IMR-90 (cell line): Measurements from ENCODE around the gene PDZD2. TPM values are rescaled to one million over a fixed set of nuclear protein-coding genes. Genes with fewer than 3 reads are reported as not detected.

Experiments used
- ATAC-seq: fragments of 200-7000 bp; cut with Tn5 transposase; 2 replicates; pipeline ENCODE4 v1.9.1; 2020; ENCODE audit warnings: low read depth, mild to moderate bottlenecking, moderate library complexity
- BruUV-seq: library from RNA; stranded (reverse); fragments of 400-500 nt; replicated peaks from 2 replicates; lab custom pipeline; 2021; lab: Mats Ljungman, UMichigan
- CTCF ChIA-PET: fragments of 300-600 bp; formaldehyde crosslinking; extraction: SDS; loops from one replicate; lab custom pipeline; 2021; ENCODE audit warnings: antibody characterized with exemption; lab: Yijun Ruan, JAX
- POLR2A ChIA-PET: fragments of 300-600 bp; sonication (Branson Sonifier 250); formaldehyde crosslinking; loops from one replicate; lab custom pipeline; 2022; ENCODE audit warnings: antibody characterized with exemption; ENCODE audit not compliant: unreplicated experiment; lab: Charles Lee
- DNase-seq: peaks from one replicate; pipeline ENCODE4 v3.0.0; 2013
- H2AFZ ChIP-seq: replicated peaks from 2 replicates; pipeline ENCODE3; 2013; ENCODE audit warnings: low read length, mild to moderate bottlenecking; ENCODE audit not compliant: poor library complexity
- H2AK5ac ChIP-seq: 2 replicates; pipeline ENCODE4 v1.6.1; 2013; ENCODE audit warnings: low read depth, low read length, inconsistent platforms
- H2AK9ac ChIP-seq: replicated peaks from 2 replicates; pipeline ENCODE3; 2013; ENCODE audit warnings: mild to moderate bottlenecking, low read depth, low read length, moderate library complexity; ENCODE audit not compliant: poor library complexity
- H2BK120ac ChIP-seq: 2 replicates; pipeline ENCODE4 v1.6.1; 2013; ENCODE audit warnings: low read depth, low read length, inconsistent platforms
- H2BK15ac ChIP-seq: 3 replicates; pipeline ENCODE4 v1.6.1; 2013; ENCODE audit warnings: low read depth, low read length, inconsistent platforms
- H2BK20ac ChIP-seq: 2 replicates; pipeline ENCODE4 v1.6.1; 2013; ENCODE audit warnings: low read depth, mild to moderate bottlenecking, inconsistent platforms, low read length, moderate library complexity
- H2BK5ac ChIP-seq: 2 replicates; pipeline ENCODE4 v1.6.1; 2013; ENCODE audit warnings: mild to moderate bottlenecking, low read depth, low read length, inconsistent platforms; ENCODE audit not compliant: poor library complexity, severe bottlenecking
- H3K14ac ChIP-seq: replicated peaks from 2 replicates; pipeline ENCODE4 v1.6.1; 2013; ENCODE audit warnings: low read depth, low read length, inconsistent platforms
- H3K18ac ChIP-seq: 2 replicates; pipeline ENCODE4 v1.6.1; 2013; ENCODE audit warnings: low read depth, low read length, control low read depth
- H3K23ac ChIP-seq: 2 replicates; pipeline ENCODE4 v1.6.1; 2013; ENCODE audit warnings: low read depth, low read length, inconsistent platforms
- H3K27ac ChIP-seq: 2 replicates; pipeline ENCODE4 v1.5.1; 2013; ENCODE audit warnings: mild to moderate bottlenecking, control low read depth, low read length; ENCODE audit not compliant: insufficient read depth
- H3K27me3 ChIP-seq: 2 replicates; pipeline ENCODE4 v1.6.1; 2013; ENCODE audit warnings: low read length; ENCODE audit not compliant: control insufficient read depth, insufficient read depth
- H3K36me3 ChIP-seq: 2 replicates; pipeline ENCODE4 v1.6.1; 2013; ENCODE audit warnings: low read length, mixed read lengths; ENCODE audit not compliant: control insufficient read depth, insufficient read depth
- H3K4ac ChIP-seq: 2 replicates; pipeline ENCODE4 v1.6.1; 2013; ENCODE audit warnings: low read depth, low read length, inconsistent platforms
- H3K4me1 ChIP-seq: 2 replicates; pipeline ENCODE4 v1.6.1; 2013; ENCODE audit warnings: low read length, mixed read lengths; ENCODE audit not compliant: control insufficient read depth, insufficient read depth
- H3K4me2 ChIP-seq: 2 replicates; pipeline ENCODE4 v1.6.1; 2013; ENCODE audit warnings: low read depth, mild to moderate bottlenecking, control low read depth, low read length, moderate library complexity
- H3K4me3 ChIP-seq: 2 replicates; pipeline ENCODE4 v1.5.1; 2013; ENCODE audit warnings: low read depth, mild to moderate bottlenecking, control low read depth, low read length, moderate library complexity; ENCODE audit not compliant: insufficient read depth
- H3K56ac ChIP-seq: 2 replicates; pipeline ENCODE4 v1.6.1; 2013; ENCODE audit warnings: low read length, inconsistent platforms; ENCODE audit not compliant: insufficient read depth; ENCODE audit errors: extremely low read depth
- H3K79me1 ChIP-seq, 2 experiments: 2 replicates each; pipeline ENCODE4 v1.6.1; 2013; ENCODE audit warnings: low read length in 2 of 2, inconsistent platforms in 1 of 2, low read depth in 1 of 2
- H3K9ac ChIP-seq: 2 replicates; pipeline ENCODE4 v1.6.1; 2013; ENCODE audit warnings: low read depth, low read length, control low read depth
- H3K9me1 ChIP-seq: 2 replicates; pipeline ENCODE4 v1.6.1; 2013; ENCODE audit warnings: low read length, inconsistent platforms; ENCODE audit not compliant: insufficient read depth
- H3K9me3 ChIP-seq: 2 replicates; pipeline ENCODE4 v1.6.1; 2013; ENCODE audit warnings: low read length; ENCODE audit not compliant: control insufficient read depth, insufficient read depth
- H4K20me1 ChIP-seq: 2 replicates; pipeline ENCODE4 v1.6.1; 2013; ENCODE audit warnings: low read length, inconsistent platforms; ENCODE audit not compliant: insufficient read depth
- H4K5ac ChIP-seq: 2 replicates; pipeline ENCODE4 v1.6.1; 2013; ENCODE audit warnings: mild to moderate bottlenecking, low read depth, low read length, control low read depth
- H4K8ac ChIP-seq, 2 experiments: 2 replicates each; pipeline ENCODE4 v1.6.1; 2013; ENCODE audit warnings: low read depth in 2 of 2, low read length in 2 of 2, control low read depth in 1 of 2, inconsistent platforms in 1 of 2
- H4K91ac ChIP-seq: 2 replicates; pipeline ENCODE4 v1.6.1; 2013; ENCODE audit warnings: low read depth, low read length, inconsistent platforms; ENCODE audit not compliant: insufficient read depth
- BHLHE40 ChIP-seq: fragments of 150-350 bp; IDR thresholded peaks from 2 replicates; pipeline ENCODE4 v1.6.1; 2016; ENCODE audit warnings: mild to moderate bottlenecking, low read depth, low read length
- CEBPB ChIP-seq: IDR thresholded peaks from 2 replicates; pipeline ENCODE4 v1.6.1; 2012; ENCODE audit warnings: low read depth, low read length, improper control_type of control experiment
- CHD1 ChIP-seq: IDR thresholded peaks from 2 replicates; pipeline ENCODE4 v1.6.1; 2012; ENCODE audit warnings: low read depth, low read length, improper control_type of control experiment
- CTCF ChIP-seq: conservative IDR thresholded peaks from 2 replicates; pipeline ENCODE4 v1.5.1; 2012; ENCODE audit warnings: mild to moderate bottlenecking, low read depth, low read length, improper control_type of control experiment
- FOS ChIP-seq: fragments of 150-350 bp; IDR thresholded peaks from 2 replicates; pipeline ENCODE4 v1.6.1; 2016; ENCODE audit warnings: low read depth, low read length
- MAFK ChIP-seq: IDR thresholded peaks from 2 replicates; pipeline ENCODE4 v1.6.1; 2012; ENCODE audit warnings: low read depth, low read length, improper control_type of control experiment
- MXI1 ChIP-seq: IDR thresholded peaks from 2 replicates; pipeline ENCODE4 v1.6.1; 2012; ENCODE audit warnings: low read depth, mild to moderate bottlenecking, low read length, moderate library complexity, borderline replicate concordance
- NFE2L2 ChIP-seq: fragments of 150-350 bp; IDR thresholded peaks from 2 replicates; pipeline ENCODE4 v1.6.1; 2016; ENCODE audit warnings: low read depth, mild to moderate bottlenecking, low read length
- RAD21 ChIP-seq: IDR thresholded peaks from 2 replicates; pipeline ENCODE4 v1.6.1; 2012; ENCODE audit warnings: low read length, improper control_type of control experiment
- SMC3 ChIP-seq: fragments of 150-350 bp; IDR thresholded peaks from 2 replicates; pipeline ENCODE4 v1.6.1; 2016; ENCODE audit warnings: low read depth, mild to moderate bottlenecking, antibody characterized with exemption, low read length, moderate library complexity
- USF2 ChIP-seq: fragments of 150-350 bp; IDR thresholded peaks from 2 replicates; pipeline ENCODE4 v1.6.1; 2017; ENCODE audit warnings: mild to moderate bottlenecking, antibody characterized with exemption, low read length, low read depth
- WGBS, 2 experiments: methylation state at CpG; one replicate each; pipeline versions ENCODE4 v1.1.5 to v1.1.7; 2013; ENCODE audit warnings: missing lambda C conversion rate in 2 of 2; ENCODE audit not compliant: insufficient read length in 1 of 2; ENCODE audit errors: extremely low coverage in 2 of 2; 5-methylcytosine and 5-hydroxymethylcytosine counted together
- dilution Hi-C: fragments of 300-500 bp; cut with HindIII; formaldehyde crosslinking; loops from one replicate; pipeline ENCODE4 v1.14.3; 2018; ENCODE audit warnings: low sequenced_read_pairs; ENCODE audit not compliant: unreplicated experiment
- in situ Hi-C: fragments of 300-500 bp; cut with MboI; formaldehyde crosslinking; loops from 3 replicates; pipeline ENCODE4 v1.14.3; 2019; ENCODE audit warnings: low sequenced_read_pairs, inconsistent platforms, mixed read lengths
- intact Hi-C: fragments of 100-400 bp; cut with micrococcal nuclease; formaldehyde crosslinking; loops from 2 replicates; pipeline ENCODE4 v1.10.0; 2022
- polyA plus RNA-seq, 3 experiments: library from polyadenylated mRNA; depleted of rRNA; stranded (reverse); fragments of >200 nt; gene quantifications; 2 replicates each; pipeline ENCODE4 v1.2.3, GENCODE V29; 2012; ENCODE audit warnings: low replicate concordance in 1 of 3
- total RNA-seq: library from RNA; depleted of rRNA; stranded (reverse); fragments of >200 nt; gene quantifications from 2 replicates; pipeline ENCODE4 v1.2.3, GENCODE V29; 2012

The PDZD2 gene
- total and polyA plus RNA-seq, 2 of the 4 experiments (the other 2 are of a cell fraction), result under 0.01 to 0.02 TPM

- no TSS peak for BruUV-seq
- H3K4me1 ChIP-seq, result no peaks in the 10 kb centered on the region
- H3K9me3 ChIP-seq, result no peaks in the 10 kb centered on the region
- H3K4me3 ChIP-seq, result no peak overlapping the region
- H2AK5ac ChIP-seq, result no peak overlapping the region
- H3K56ac ChIP-seq, result no peak overlapping the region
- H2AFZ ChIP-seq, result no peak overlapping the region
- H2BK20ac ChIP-seq, result no peak overlapping the region
- TF ChIP-seq NFE2L2 (no peak), CTCF (no peak), USF2 (no peak), CEBPB (no peak), FOS (no peak), BHLHE40 (no peak), CHD1 (no peak), SMC3 (no peak), MXI1 (no peak), RAD21 (no peak), MAFK (no peak)
- WGBS, 2 experiments, result no CpG with 5 or more reads among the region's 1 CpG
- dilution Hi-C loops, result no loop called here
- no peaks in the 10 kb centered on the region for H3K36me3 ChIP-seq
- H3K9ac ChIP-seq, result no peak overlapping the region
- ChIA-PET CTCF (no interaction called here), POLR2A (interaction anchor here (0.6 kb wide), 1 partner anchor 24 kb away, joined by 3 read pairs; no protein-coding TSS in a partner anchor)
- no peak overlapping the region for H4K8ac ChIP-seq
- no peaks in the 10 kb centered on the region for H3K79me1 ChIP-seq
- no peak for DNase-seq
- H3K14ac ChIP-seq, result no peak overlapping the region
- no peak overlapping the region for H3K4ac ChIP-seq
- H2BK15ac ChIP-seq, result no peak overlapping the region
- in situ Hi-C loops, result no loop called here
- H3K9me1 ChIP-seq, result no peaks in the 10 kb centered on the region
- no peaks in the 10 kb centered on the region for H4K20me1 ChIP-seq
- no peak overlapping the region for H3K23ac ChIP-seq
- no peak for ATAC-seq
- H3K27ac ChIP-seq, result no peak overlapping the region
- no peak overlapping the region for H3K18ac ChIP-seq
- no peak overlapping the region for H4K5ac ChIP-seq
- H2AK9ac ChIP-seq, result no peak overlapping the region
- H3K27me3 ChIP-seq, result peaks cover 13% of the 10 kb centered on the region
- intact Hi-C loops, result no loop called here
- no peak overlapping the region for H2BK5ac ChIP-seq
- no peak overlapping the region for H3K4me2 ChIP-seq
- H4K91ac ChIP-seq, result no peak overlapping the region
- H2BK120ac ChIP-seq, result no peak overlapping the region
These were observed 6.5 kb upstream of the PDZD2 start for GRCh38 chr5:31632460-31632859.
